D721Med (cell line): Measurements from ENCODE around the gene EYS.
"Not testable (repeated sequence)": the region's sequence is repeated elsewhere in the genome, so short reads cannot be mapped to it uniquely, and the experiment has no call there.

ENCODE experiments used
- DNase-seq: peaks from one replicate; pipeline ENCODE4 v3.0.0; 2011; ENCODE audit warnings: low spot score; ENCODE audit not compliant: insufficient read length
- FAIRE-seq: peaks from 2 replicates; lab custom pipeline; 2011; peaks lifted over from hg19 to GRCh38; lab: Jason Lieb, UNC
- TF ChIP-seq, protein P1 (sequence below): IDR thresholded peaks from 2 replicates; pipeline ENCODE4 v1.5.1; 2012; ENCODE audit warnings: mild to moderate bottlenecking, control low read depth; ENCODE audit not compliant: insufficient read depth; ENCODE audit errors: missing control alignments

EYS gene

GRCh38 chr6:63844287-63844686 lies 1862.7 kb downstream of the EYS start:
- DNase-seq = no peak
- FAIRE-seq = no peak
- TF ChIP-seq, protein P1, sequence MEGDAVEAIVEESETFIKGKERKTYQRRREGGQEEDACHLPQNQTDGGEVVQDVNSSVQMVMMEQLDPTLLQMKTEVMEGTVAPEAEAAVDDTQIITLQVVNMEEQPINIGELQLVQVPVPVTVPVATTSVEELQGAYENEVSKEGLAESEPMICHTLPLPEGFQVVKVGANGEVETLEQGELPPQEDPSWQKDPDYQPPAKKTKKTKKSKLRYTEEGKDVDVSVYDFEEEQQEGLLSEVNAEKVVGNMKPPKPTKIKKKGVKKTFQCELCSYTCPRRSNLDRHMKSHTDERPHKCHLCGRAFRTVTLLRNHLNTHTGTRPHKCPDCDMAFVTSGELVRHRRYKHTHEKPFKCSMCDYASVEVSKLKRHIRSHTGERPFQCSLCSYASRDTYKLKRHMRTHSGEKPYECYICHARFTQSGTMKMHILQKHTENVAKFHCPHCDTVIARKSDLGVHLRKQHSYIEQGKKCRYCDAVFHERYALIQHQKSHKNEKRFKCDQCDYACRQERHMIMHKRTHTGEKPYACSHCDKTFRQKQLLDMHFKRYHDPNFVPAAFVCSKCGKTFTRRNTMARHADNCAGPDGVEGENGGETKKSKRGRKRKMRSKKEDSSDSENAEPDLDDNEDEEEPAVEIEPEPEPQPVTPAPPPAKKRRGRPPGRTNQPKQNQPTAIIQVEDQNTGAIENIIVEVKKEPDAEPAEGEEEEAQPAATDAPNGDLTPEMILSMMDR = no peak

GRCh38 chr6:63839485-63839884 lies 1867.5 kb downstream of the EYS start:
- TF ChIP-seq, protein P1 = no peak
- FAIRE-seq (no peak), DNase-seq (no peak)

DNA sequence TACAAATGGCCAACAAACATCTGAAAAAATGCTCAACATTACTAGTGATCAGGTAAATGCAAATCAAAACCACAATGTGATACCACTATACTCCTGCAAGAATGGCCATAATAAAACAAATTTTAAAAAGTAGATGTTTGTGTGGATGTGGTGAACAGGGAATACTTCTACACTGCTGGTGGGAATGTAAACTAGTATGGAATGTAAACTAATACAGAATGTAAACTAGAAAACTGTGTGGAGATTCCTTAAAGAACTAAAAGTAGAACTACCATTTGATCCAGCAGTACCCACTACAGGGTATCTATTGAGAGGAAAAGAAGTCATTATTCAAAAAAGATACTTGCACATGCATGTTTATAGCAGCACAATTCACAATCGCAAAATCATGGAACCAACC lies 1878.3 kb downstream of the EYS start:
- DNase-seq, FAIRE-seq: not testable (repeated sequence)

DNA sequence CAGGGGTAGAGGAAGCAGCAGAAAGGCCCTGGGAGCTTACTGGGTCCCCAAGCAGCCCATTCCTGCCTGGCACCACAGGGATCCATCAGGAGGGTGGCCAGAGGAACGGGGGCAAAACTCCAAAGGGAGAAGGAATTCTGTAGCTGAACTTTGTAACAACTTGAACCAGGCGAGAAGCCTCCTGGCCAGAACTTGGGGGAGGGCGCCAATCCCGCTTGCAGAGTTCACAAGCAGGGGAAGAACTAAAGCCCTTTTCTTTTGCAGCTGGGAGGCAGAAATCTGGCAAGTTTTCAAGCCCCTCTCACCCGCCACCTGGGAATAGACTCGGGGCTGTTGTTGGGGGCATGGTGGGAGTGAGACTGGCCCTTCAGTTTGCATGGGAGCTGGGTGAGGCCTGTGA lies 1882.3 kb downstream of the EYS start:
- FAIRE-seq (no peak), DNase-seq (no peak)
- TF ChIP-seq, protein P1 = no peak

DNA sequence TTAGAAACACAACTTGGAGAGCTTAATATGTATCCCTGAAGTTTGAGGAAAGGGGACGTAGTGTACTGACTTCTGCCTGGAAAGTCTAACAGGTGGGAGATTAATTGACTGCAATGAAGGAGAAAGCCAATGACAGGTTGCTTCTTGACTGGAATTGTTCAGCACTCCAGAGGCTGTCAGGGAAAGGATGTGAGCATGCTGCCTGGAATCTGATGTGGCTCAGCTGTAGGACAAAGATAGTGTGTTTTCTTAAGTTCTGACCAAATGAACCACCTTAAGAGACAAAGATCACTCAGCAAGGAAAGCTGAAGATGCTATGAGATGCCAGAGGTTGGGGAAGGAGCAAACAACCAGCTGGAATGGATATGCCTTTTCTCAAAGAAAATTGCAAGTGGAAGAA lies 1885.6 kb downstream of the EYS start:
- no peak for DNase-seq
- TF ChIP-seq, protein P1 = no peak
- FAIRE-seq = no peak

- no peak for DNase-seq
- TF ChIP-seq, protein P1 = no peak
- no peak for FAIRE-seq
Measured at GRCh38 chr6:63819831-63820230, 1887.2 kb downstream of the EYS start.

GRCh38 chr6:63817492-63818050 lies 1889.5 kb downstream of the EYS start:
- no peak for FAIRE-seq
- TF ChIP-seq, protein P1 = no peak
- DNase-seq = no peak
